NCI-H128 (cell line): Measurements from ENCODE around the gene PHRF1.

Experiments
- DNase-seq: peaks from one replicate; lab custom pipeline; 2025; ENCODE audit not compliant: unreplicated experiment; lab: John Stamatoyannopoulos, UW

PHRF1 gene

DNA sequence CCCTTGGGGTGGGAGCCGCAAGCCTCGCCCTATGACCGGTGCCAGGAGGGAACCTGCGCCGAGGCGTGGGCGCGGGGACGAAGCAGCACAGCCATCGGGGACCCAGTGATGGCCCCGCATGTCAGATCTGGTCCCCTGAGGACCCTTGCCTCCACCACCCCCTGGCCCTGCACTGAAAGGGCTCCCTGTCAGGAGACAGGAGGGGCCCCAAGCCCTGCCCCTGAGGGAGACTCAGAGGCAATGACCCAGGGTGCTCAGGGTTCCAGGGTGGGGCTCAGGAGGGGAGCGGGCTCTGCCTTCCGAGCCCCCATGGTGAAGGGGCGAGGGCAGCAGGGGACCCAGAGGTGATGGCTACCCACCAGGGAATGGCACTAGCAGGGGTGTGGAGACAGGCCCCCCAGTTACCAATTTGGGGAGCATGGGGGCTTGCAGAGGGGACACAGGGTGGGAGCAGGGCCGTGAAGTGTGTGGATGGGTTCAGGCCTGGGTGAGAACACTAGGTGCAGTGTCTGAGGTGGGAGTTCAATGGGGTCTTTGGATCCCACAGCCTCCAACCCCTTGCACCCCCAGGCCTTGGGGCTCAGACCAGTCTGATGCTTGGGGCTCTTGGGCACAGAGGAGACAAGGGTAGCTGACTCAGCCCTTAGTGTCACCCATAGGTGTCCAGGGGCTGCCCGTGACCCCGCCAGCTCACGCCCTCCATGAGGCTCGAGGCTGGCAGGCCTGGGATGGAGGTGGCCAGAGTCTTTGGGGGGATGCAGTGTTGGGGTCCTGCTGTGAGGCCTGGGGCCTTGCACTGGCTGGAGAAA lies 38.4 kb upstream of the PHRF1 start:
- no peak for DNase-seq

DNA sequence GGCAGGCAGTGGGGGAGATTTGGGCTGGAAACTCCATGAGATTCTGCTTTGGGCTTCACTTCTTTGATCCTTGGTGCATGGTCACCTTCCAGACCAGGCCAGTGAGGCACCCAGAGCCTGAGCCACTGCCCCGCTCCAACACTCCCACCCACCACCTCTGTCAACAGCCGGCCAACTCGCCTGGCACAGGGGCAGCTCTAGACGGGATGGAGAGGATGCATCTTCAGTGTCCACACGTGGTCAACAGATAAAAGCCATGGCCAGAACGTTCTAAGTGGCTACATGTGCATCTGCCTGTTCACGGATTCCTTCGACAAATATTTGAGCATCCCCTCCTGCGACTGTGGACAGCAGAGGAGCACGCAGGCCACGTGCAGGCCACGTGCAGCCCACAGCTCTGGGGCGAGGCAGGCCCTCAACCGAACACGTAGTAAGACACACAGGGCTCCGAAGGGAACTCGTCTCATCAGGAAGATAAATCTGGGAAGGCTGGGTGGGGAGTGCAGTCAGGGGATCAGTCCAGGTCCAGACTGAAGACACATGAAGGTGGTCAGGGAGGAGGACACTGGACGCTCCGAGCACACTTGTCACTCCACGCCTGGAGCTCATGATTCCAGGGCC lies 37.7 kb upstream of the PHRF1 start:
- DNase-seq: no peak

DNA sequence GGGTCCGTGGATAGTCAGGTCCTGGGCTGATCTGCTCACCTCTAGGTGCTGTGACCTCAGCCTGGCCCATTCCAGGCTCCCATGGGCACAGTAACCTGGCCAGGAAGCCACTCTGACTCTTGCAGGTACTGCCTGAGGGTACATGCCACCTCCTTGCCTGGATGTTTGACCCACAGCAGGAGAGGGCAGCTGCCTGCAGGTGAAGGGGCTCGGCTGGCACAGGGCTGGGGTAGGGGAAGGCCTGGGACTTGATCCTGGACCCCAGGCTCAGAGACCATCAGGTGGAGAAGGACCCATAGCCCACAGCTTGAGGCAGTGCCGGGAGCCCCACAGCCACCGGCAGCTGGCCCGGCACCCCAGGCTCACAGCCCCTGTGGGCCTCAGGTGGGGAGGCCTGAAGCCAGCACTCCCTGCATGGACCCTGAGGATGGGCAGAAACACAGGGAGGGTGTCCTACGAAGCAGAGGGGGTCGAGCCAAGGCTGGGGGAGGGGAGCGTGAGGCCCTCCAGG lies 36.2 kb upstream of the PHRF1 start:
- DNase-seq: no peak

DNA sequence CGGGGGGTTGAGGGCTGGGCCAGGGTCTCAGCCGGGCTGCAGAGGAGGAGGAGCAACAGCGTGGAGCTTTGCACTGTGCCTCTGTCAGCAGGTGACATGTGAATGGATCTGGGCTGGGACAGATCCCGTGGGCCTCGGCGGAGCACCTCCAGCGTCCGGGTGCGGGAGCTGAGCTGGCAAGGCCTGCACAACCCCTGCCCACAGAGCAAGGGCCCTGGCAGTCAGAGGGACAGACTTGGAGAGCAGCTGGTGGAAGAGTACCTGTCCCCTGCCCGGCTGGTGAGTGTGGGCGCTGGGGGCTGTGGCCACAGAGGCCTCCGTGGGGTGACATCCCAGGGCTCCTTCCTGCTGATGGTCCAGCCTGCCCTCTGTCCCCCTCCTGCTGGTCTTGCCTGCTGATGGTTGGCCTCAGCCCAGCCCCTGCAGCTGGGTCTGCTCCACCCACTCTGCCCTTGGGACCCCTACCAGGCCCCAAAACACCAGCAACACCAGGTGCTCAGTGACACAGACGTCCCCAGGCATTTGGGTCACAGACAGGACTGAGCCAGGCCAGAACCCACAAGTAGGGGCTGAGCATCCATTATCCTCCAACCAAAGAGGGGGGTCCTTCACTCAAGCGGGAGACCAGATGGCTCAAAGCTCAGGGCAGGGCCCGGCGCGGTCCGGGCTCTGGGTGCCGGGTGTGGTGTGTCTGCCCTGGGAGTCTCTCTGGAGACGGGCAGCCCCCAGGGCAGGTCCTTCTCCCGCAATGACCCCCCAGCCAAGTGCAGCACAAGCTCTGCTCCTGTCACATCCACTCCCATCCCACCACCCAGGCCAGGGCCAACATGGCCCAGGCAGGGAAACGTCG lies 35.5 kb upstream of the PHRF1 start:
- DNase-seq: no peak

DNA sequence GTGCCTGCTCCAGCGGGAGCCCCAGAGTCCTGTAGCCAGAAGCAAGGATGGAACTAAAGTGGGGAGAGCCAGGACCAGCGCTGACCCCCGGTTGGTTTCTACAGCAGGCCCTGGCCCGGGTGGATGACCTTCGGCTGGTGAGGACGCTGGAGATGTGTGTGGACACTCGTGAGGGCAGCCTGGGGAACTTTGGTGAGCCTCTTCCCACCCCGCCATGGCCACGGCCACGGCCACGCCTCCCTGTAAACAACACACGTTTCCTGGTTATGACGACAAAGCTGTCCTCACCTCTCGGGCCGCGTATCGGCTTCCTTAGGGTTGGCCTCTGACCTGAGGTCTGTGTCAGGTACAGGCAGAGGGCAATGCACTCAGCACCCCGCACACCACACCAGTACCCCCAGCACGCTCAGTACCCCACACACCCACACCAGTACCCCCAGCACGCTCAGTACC lies 34.8 kb upstream of the PHRF1 start:
- no peak for DNase-seq

DNA sequence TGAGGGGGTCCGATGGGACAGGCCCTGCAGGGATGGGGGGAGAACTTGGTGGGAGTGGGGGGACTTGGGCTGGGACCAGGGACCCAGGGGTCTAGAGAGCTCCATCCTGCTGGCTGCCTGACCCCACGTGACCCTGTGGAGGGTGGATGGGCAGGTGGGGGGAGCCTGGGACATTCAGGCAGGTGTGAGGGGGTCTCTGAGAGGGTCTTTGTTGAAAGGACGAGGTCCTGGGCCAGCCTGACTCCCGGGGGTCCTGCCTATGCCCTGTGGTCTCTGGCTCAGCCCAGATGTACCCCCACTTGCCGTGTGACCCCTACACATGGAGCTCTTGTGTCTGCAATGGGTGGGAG lies 31.5 kb upstream of the PHRF1 start:
- DNase-seq: no peak

DNA sequence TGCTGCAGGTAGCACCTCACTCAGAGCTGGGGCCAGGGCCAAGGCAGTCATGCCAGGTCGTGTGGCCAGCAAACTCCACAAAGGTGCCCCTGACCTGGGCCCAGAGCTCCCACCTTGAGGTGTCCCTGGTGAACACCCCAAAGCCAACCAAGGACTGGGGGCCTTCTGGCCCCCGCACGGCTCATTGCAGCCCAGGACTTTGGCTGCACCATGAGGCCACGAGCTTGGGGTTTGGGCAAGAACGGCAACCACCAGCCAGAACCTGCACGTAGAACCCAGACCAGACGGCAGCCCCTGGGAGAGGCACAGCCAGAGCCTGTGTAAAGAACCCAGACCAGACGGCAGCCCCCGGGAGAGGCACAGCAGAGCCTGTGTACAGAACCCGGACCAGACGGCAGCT lies 31.1 kb upstream of the PHRF1 start:
- DNase-seq: no peak

DNA sequence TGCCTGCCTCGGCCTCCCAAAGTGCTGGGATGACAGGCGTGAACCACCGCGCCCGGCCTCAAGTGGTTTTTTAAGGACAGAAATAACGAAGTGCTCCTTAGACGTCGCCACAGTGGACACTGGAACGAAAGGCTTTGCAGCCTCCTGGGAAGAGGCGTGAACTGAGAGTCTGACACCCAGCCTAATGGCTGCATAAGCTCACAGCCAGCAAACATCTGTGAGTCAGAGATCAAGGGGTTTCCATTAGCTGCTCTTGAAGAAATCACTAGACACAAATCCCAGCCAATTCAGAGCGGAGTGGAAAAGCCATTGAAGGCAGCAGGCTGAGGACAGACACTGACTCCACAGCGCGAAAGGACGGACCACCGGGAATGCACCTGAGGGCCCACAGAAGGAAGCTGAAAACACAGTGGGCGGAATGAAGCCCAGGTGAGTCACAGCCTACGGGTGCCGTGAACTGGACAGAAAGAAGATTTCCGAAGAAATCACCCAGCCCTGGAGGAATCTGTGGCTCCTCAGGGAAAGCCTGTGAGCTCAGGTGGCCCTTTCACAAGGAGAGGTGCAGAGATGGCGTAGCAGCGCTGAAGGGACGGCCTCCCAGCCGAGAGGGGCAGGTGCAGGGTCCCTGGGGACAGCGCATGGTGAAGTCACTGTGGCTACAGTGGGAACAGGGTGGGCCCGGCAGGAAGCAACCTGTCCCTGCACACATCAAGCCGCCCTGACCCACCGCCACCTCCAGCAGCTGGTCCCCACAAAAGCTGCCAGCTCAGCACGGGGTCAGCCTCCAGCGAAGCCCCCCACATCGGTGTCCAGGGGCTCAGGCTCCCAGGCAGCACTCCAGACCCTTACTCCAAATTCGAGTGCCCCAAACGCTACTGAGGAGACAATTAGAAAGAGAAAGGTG lies 27.3 kb upstream of the PHRF1 start:
- DNase-seq: no peak

DNA sequence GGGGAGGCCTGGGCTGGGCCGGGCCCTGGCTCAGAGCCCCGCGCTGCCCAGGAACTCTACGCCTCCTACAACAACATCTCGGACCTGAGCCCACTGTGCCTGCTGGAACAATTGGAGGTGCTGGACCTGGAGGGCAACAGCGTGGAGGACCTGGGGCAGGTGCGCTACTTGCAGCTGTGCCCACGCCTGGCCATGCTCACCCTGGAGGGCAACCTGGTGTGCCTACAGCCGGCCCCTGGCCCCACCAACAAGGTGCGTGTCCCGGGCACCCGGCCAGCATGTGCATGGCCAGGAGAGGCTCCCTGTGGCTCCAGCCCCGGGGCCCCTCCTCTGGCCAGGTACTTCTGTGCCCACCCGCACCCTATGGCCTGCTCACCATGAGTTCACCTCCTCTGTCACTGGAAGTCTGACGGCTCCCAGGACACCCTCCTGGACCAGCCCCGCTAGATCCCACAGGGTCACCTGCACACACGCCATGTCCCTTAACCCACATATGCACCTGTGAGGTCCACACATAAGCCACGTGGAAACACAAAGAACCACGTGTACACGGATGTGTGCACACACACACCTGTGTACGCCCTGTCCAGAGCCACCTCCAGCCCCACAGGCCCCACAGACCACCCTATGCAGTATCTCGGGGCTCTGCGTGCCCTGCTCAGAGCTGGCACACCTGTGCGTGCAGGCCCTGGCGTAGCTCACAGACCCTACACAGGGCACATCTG lies 26.1 kb upstream of the PHRF1 start:
- no peak for DNase-seq

DNA sequence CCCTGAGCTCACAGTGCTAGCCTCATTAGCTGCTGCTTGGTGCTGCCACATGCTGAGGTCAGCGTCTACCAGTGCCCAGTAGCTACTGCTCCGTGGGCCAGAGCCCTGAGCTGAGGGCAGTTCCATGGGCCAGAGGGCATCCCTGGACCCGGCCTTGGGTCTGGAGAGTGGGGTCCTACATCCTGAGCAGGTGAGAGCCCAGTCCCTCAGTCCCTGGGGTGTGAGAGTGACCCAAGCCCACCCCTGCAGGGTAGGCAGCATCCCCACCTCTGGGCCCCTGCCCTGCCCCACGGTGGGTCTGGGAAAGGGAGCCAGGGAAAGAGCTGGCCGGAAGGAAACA lies 25.6 kb upstream of the PHRF1 start:
- DNase-seq: no peak

DNA sequence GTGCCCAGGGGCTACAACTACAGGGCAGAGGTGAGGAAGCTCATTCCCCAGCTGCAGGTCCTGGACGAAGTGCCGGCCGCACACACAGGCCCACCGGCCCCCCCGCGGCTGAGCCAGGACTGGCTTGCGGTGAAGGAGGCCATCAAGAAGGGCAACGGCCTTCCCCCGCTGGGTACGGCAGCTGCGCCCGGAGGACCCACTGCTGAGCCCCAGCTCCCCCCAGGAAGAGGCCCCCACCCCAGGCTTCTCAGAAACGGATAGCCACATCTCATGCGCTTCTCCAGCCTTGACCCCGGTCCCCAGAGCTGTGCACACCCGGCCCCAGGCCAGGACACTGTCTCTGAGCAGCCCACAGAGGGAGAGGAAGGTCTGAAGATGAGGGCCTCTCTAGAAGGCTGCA lies 25.1 kb upstream of the PHRF1 start:
- no peak for DNase-seq

DNA sequence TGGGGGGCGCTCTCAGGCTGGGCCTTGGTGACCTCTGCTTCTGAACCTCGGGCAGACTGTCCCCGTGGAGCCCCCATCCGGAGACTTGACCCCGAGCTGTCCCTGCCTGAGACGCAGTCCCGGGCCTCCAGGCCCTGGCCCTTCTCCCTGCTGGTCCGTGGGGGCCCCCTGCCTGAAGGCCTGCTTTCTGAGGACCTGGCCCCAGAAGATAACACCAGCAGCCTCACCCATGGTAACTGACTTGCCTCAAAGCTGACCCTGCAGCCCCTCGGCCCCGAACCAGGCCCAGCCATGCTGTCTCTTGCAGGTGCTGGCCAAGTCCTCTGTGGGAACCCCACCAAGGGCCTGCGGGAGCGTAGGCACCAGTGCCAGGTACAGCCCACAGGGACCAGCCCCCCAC lies 24.7 kb upstream of the PHRF1 start:
- no peak for DNase-seq

DNA sequence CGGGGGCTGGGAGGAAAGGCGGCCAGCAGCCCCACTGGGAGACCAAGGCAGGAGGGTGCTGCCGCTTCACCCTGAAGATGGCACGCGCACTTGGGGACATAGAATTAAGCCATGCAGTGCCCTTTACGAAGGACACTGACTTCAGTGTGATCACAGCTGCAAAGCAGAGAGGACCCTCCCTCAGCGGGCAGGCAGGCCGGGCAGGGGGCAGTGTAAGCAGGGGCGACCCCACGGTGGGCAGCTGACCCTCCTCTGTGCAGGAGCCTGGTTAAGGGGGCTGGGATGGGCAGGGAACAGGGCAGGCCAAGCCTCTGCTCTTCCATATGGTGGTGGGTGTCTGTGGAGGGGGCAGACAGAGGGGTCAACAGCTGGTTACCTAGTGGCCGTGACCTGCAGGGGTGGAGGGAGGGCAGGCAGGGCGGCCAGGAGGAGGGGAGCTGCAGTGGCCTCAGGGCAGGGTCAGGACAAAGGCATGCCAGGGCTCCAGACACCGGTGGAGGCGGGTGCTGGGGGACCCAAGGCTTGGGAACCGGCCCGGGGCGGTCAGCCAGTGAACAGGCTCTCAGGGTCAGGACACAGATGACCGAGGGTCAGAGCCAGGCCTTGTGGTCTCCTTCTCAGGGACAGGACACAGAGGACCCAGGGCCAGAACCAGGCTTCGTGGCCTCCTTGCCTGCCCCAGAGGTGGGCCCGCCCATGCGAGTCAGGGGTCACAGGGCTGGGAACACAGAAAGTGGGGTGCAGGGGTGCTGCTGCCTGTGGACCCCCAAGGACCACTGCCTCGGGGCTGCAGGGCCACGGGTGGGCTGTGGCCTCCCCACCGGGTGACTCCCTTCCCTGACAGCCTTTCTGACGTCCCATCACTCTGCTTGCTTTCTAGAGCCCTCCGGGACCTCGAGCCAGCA lies 22.9 kb upstream of the PHRF1 start:
- no peak for DNase-seq

DNA sequence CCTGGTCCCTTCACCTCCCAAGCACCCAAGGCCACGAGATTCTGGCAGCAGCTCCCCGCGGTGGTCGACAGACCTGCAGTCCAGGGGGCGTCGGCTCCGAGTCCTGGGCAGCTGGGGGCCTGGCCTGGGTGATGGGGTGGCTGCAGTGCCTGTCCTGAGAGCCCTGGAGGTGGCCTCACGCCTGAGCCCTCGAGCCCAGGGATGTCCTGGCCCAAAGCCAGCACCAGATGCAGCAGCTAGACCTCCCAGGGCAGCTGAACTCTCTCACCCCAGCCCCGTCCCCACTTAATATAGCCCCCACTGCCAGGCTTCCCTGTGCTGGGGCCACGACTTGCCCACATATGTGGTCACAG lies 22.3 kb upstream of the PHRF1 start:
- no peak for DNase-seq

DNA sequence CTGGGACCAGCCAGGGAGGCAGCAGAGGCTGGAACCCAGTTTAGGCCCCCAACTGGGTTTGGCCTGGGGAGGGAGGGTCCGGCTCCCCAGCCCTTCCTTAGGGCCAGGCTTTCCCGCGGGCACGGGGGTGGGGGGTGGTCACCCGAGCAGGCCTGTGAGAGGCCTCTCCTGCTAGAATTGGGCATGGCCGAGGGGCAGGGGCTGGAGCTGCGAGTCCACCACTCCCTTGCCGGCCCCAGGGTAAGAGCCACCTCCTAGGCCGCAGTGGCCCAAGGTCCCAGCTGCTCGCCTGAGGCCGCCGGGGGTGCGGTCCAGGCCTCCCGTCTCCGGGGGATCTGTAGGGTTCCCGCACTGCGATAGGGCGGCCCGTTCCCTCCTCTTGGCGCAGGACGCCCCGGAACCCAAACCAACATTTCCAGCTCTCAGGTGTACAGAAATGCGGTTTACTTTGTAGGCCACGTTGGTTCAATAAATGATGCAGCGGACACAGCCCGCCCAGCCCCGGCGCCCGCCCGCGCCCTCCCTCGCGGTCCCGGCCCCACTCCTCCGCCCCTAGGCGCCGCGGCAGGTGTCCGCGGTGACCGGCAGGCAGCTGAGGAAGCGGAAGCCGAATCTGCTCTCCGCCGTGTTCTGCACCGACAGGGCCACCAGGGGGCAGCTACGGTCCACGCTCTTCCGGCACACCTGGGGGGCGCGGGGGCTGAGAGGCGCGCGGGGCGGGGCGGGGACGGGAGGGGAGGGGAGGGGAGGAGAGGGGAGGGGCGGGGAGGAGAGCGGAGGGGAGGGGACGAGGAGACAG lies 21.6 kb upstream of the PHRF1 start:
- peak; percentile 65 for DNase-seq

DNA sequence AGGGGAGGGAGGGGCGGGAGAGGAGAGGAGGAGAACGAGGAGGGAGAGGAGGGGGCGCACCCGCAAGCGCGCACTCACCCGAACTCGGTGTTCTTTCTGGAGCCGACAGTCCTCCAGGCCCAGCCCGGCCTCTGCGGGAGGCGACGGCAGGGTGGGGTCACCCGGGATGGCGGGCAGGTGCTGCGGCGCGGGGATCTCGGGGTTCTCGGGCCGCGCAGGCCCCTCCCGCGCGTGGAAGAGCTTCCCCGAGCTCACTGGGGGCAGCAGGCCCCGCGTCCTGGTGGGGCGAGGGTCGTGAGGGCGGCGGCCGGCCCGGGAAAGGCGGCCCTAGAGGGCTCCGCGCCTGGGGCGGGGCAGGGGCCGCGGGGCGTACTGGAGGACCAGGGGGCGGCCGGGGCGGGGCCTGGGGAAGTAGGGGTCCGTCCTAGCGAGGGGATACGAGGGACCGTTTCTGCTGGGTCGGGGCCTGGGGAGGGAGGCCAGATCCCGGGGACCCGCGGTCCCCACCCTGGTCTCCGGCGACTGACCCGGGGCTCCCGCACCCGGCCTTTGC lies 21.0 kb upstream of the PHRF1 start:
- no peak for DNase-seq

DNA sequence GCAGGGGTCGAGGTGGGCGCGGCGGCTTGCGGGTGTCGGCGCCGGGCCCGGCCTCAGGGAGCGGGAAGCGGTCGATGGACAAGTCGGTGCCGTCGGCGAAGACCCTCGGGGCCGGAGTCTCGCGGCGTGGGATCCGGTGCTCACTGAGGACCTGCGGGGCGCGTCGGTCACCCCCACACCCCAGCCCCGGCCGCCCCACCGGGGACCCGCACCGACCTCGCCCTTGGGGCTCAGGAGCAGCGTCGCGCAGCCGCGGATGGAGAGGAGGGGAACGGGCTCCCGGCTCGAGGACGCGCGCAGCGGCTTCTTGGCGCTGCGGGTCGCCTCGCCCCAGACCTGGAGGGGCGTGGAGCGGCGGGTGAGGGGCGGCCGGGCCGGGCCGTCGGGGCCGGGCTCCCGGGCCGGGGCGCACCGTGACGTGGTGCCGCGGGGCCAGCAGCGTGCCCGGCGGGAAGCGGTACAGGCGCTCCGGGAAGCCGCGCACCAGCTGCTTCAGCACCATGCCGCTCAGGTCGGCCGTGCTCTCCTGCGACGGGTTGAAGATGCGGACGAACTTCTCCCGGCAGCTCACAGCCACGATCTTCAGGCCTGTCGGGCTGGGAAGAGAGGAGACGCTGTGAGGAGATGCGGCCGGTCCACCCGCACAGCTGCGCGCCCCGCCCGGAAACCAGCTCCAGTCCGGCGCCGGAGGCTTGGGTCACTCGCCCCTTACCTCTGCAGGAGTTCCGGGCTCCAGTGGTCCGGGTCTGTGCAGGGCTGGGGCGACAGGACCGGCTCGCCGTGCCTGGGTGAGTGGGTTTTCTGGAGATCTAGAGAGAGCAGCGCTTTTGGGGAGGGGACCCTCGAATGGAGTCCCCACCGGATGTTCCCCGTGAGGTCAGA lies 20.2 kb upstream of the PHRF1 start:
- no peak for DNase-seq
